AG04450 (cell line): ENCODE results near the gene GEMIN5. TPM values are rescaled to one million over a fixed set of nuclear protein-coding genes. Genes with fewer than 3 reads are reported as not detected.

Source experiments
- CTCF ChIA-PET: fragments of 300-600, 350-600 bp; formaldehyde crosslinking; extraction: SDS; loops from one replicate; lab custom pipeline; 2022; ENCODE audit warnings: antibody characterized with exemption, inconsistent platforms; lab: Charles Lee
- POLR2A ChIA-PET: fragments of 350-600 bp; formaldehyde crosslinking; extraction: SDS; loops from one replicate; lab custom pipeline; 2021; ENCODE audit warnings: antibody characterized with exemption, inconsistent platforms; lab: Yijun Ruan, JAX
- DNase-seq: peaks from one replicate; pipeline ENCODE4 v3.0.0-alpha.2; 2011; ENCODE audit warnings: low read depth, low spot score
- H3K27ac ChIP-seq: one replicate; pipeline ENCODE4 v1.5.1; 2012; ENCODE audit warnings: low read depth, low read length, control low read depth
- H3K27me3 ChIP-seq: one replicate; pipeline ENCODE4 v1.6.0; 2012; ENCODE audit warnings: low read length; ENCODE audit not compliant: control insufficient read depth, insufficient read depth
- H3K4me3 ChIP-seq: 2 replicates; pipeline ENCODE4 v1.5.1; 2011; ENCODE audit warnings: mild to moderate bottlenecking, low read depth, low read length, control low read depth
- H3K9me3 ChIP-seq: 2 replicates; pipeline ENCODE4 v1.5.1; 2012; ENCODE audit warnings: low read length; ENCODE audit not compliant: control insufficient read depth, insufficient read depth
- polyA plus RNA-seq: library from polyadenylated mRNA; depleted of rRNA; stranded (reverse); fragments of >200 nt; gene quantifications from 2 replicates; pipeline ENCODE4 v1.2.3, GENCODE V29; 2011
- TF ChIP-seq, protein P1 (sequence below): IDR thresholded peaks from 2 replicates; pipeline ENCODE4 v1.5.1; 2011; ENCODE audit warnings: low read depth, low read length, control low read depth, inconsistent platforms

Gene GEMIN5
- polyA plus RNA-seq, 1 experiment = 10.7 TPM

DNA sequence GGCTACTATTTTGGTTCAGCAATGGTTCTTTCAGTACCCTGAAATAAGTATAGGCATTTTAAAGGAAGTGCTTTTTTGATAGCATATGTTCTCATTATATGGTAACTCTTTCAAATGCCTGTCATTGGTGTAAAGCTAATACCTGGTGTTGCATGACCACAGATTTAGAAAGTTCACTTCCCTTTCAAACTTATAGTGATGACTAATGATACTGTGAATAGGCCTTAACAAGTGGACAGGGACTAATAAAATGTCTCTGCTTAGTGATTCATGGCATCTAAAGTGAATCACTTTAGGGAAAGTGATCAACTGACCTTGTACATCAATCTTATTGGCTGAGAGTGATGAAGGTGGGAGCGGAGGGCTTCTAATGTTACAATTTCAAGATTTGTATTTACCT is 24.5 kb upstream of the GEMIN5 start:
- Histone ChIP-seq H3K4me3 (no peak overlapping the region), H3K27ac (no peak overlapping the region), H3K27me3 (no peaks in the 10 kb centered on the region), H3K9me3 (no peaks in the 10 kb centered on the region)
- POLR2A ChIA-PET = no interaction called here
- no peak for DNase-seq
- TF ChIP-seq, protein P1, sequence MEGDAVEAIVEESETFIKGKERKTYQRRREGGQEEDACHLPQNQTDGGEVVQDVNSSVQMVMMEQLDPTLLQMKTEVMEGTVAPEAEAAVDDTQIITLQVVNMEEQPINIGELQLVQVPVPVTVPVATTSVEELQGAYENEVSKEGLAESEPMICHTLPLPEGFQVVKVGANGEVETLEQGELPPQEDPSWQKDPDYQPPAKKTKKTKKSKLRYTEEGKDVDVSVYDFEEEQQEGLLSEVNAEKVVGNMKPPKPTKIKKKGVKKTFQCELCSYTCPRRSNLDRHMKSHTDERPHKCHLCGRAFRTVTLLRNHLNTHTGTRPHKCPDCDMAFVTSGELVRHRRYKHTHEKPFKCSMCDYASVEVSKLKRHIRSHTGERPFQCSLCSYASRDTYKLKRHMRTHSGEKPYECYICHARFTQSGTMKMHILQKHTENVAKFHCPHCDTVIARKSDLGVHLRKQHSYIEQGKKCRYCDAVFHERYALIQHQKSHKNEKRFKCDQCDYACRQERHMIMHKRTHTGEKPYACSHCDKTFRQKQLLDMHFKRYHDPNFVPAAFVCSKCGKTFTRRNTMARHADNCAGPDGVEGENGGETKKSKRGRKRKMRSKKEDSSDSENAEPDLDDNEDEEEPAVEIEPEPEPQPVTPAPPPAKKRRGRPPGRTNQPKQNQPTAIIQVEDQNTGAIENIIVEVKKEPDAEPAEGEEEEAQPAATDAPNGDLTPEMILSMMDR = no peak
- CTCF ChIA-PET = interaction anchor here (5.1 kb wide), 1 partner anchor 10 kb away, joined by 29 read pairs; no protein-coding TSS in a partner anchor

DNA sequence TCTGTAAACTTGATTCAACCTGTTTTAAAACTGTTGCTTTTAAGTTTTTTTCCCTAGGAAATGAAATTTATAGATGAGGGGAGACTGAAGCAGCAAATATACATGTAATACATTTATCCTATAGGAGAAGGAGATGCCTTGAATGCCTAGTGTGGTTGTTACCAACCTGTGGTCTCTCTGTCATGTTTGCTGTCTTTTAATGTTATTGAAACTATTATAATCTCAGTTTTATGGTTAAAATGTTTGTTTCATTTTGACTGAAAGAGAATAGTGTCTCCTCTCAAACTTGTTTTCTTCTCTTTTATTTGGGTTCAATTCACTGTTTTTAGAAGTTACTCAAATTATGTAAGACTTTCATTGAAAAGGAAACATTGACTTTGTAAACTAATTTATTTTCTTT is 18.7 kb upstream of the GEMIN5 start:
- CTCF ChIA-PET = interaction anchor here (1.4 to 1.8 kb wide), 2 partner anchors 11 to 16 kb away, joined by 6 to 10 read pairs; no protein-coding TSS in a partner anchor
- TF ChIP-seq, protein P1 = no peak
- DNase-seq = no peak
- POLR2A ChIA-PET = no interaction called here
- Histone ChIP-seq H3K27me3 (no peaks in the 10 kb centered on the region), H3K4me3 (no peak overlapping the region), H3K27ac (no peak overlapping the region), H3K9me3 (no peaks in the 10 kb centered on the region)

DNA sequence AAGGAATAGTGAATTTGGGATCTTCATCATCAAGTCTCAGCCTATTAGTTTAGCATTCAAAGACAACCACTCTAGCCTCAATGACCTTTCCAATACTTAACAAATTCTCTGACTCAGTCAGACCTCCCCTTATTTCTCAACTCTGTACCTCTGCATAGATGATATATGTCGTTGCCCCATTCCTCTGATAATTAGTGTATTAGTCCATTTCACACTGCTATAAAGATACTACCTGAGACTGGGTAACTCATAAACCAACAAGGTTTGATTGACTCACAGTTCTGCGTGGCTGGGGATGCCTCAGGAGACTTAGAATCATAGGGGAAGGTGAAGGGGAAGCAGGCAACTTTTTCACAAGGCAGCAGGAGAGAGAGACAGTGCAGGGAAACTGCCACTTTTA is 11.8 kb upstream of the GEMIN5 start:
- TF ChIP-seq, protein P1 = no peak
- ChIA-PET POLR2A (no interaction called here), CTCF (interaction anchor here (1.2 kb wide), 1 partner anchor 10 kb away, joined by 3 read pairs; no protein-coding TSS in a partner anchor)
- DNase-seq = no peak
- no peaks in the 10 kb centered on the region for H3K27me3 ChIP-seq
- H3K27ac ChIP-seq = no peak overlapping the region
- H3K4me3 ChIP-seq = no peak overlapping the region
- no peaks in the 10 kb centered on the region for H3K9me3 ChIP-seq

DNA sequence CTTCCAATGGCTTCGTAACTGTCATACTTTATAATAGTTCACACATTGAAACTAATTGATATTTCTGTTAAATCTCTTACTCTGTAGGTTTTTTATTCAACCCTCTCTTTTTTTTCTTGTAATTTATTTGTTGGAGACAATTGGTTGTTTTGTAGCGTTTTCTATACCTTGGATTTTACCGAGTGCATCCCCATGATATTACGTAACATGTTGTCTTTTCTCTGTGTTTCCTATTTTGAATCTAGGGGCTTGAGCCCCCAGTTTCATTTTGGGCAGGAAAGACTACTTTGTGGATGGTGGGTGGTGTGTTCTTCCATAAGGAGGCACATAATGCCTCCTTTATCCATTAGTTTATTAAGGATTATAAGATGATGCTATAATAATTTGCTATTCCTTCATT is 10.3 kb upstream of the GEMIN5 start:
- Histone ChIP-seq H3K9me3 (no peaks in the 10 kb centered on the region), H3K27me3 (no peaks in the 10 kb centered on the region), H3K27ac (no peak overlapping the region), H3K4me3 (no peak overlapping the region)
- no peak for DNase-seq
- ChIA-PET POLR2A (no interaction called here), CTCF (no interaction called here)
- TF ChIP-seq, protein P1 = no peak

DNA sequence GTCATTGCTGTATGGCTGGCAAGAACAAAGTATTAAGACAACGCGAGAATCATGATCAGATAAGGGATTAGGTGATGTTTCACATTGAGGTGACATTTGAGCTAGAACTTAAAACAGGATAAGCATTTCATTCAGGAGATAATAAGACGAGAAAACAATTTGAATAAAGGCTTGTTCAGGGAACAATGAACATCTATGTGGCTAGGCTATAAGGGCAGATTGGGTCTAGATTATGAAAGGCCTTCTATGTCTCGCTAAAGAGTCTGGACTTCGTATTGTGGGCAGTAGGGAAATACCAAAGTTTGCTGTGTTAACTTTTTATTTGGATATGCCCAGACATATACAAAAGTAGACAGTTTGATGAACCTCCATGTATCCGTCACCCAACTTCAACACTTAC is 9.8 kb upstream of the GEMIN5 start:
- Histone ChIP-seq H3K9me3 (no peaks in the 10 kb centered on the region), H3K27me3 (no peaks in the 10 kb centered on the region), H3K4me3 (no peak overlapping the region), H3K27ac (no peak overlapping the region)
- DNase-seq = no peak
- ChIA-PET POLR2A (no interaction called here), CTCF (no interaction called here)
- TF ChIP-seq, protein P1 = no peak
